Dermis blood vessel endothelial cell (primary cell): ENCODE data around the gene SLC1A1. TPM values are rescaled to one million over a fixed set of nuclear protein-coding genes. Genes with fewer than 3 reads are reported as not detected.
A peak's percentile ranks its signal among the peaks of the same experiment; 100 is the strongest.
"Not testable (repeated sequence)": the region's sequence is repeated elsewhere in the genome, so short reads cannot be mapped to it uniquely, and the experiment has no call there.

Source experiments
- DNase-seq: peaks from one replicate; pipeline ENCODE4 v3.0.0; 2010
- total RNA-seq: library from RNA; depleted of rRNA; stranded (reverse); fragments of >200 nt; gene quantifications from 2 replicates; pipeline ENCODE4 v1.2.3, GENCODE V29; 2014

Gene SLC1A1
- total RNA-seq, 1 donor from 2014 or later, result 4.1 TPM

- DNase-seq, result no peak
These were observed 17.2 kb downstream of the SLC1A1 start for GRCh38 chr9:4507306-4508130.

DNA sequence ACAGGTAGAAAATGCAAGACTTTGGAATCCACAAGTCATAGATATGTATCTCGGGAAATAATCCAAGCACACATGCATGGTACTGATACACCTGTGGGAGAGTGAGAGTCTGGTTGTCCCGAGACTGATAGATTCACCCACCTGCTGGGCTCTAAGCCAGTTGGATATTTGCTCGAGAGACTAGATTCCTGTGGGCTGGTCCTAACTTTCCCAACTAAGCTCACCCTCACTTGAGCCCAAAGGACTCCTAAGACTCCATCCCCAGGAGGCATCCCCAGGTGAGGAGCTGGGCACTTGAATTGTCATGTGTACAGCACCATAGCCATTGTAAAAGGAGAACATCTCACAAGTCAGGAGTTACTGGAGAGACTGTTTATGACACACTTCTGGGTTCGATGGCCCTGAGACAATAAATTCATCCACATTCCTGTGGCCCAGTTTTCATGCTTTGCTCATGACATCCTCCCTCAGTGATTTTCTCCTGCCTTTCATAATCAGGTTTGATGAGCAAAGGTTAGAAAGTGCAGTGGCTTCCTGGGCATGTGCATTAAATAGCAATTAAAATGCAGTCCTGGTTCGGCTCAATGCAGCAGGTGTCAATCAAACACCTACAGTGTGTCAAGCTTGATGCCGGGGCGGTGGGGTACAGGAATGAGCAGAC, 18.1 kb downstream of the SLC1A1 start:
- no peak for DNase-seq

DNA sequence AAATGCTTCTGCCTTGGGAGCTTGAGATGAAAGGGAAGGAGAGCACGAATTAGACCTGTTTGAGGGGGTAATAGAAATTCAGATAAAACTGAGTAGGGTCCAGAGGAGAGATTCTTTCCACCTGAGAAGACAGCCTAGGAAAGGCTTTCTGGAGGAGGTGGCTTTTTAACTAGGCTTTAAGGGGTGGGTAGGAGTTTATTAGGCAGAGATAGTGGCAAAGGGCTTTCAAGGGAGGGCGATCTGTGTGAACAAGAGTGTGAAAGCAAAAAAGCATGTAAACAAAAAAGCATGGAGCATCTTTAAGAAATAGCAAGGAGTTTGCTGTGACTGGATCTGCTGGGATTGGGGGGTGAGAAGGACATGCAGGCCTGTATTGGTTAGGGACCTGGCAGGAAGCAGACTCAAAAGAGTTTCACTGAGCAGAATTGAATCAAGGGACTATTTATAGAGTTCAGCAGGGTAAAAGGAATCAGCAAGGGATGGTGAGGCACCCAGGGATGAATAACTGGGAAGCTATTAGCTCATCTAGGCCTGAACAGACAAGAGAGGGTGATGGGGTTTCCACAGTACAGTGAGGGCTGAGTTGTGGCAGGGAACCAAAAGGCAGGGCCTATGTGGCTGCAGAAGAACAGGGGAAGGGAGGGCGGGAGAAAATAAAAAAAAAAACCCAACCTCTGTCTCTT, 18.8 kb downstream of the SLC1A1 start:
- DNase-seq, result no peak

- DNase-seq, result no peak
These were observed 19.3 kb downstream of the SLC1A1 start for GRCh38 chr9:4509590-4509984.

GRCh38 chr9:4510546-4511322, 20.5 kb downstream of the SLC1A1 start:
- no peak for DNase-seq

- DNase-seq, result no peak
These were observed 24.2 kb downstream of the SLC1A1 start for GRCh38 chr9:4514252-4515128.

DNA sequence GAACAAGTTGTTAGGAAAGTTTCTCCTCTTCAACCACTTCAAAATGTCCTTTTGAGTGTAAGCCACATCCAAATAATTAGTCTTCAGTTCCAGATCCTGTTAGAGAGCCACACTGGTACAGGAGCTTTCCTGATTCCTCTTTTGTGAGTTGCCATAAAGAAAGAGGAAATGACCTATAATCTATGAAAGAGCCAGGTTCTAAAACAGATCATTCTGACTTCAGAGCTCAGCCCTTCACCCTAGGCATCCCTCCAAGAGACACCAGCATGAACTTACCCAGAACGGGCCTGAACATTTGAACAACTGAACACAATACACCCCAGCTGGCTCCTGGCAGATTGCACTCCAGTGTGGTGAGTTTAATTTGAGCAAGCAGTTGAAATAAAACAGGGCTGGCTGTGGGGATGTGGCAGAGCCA, 25.7 kb downstream of the SLC1A1 start:
- DNase-seq, result peak; percentile 36

GRCh38 chr9:4517274-4517673, 27.0 kb downstream of the SLC1A1 start:
- no peak for DNase-seq

DNA sequence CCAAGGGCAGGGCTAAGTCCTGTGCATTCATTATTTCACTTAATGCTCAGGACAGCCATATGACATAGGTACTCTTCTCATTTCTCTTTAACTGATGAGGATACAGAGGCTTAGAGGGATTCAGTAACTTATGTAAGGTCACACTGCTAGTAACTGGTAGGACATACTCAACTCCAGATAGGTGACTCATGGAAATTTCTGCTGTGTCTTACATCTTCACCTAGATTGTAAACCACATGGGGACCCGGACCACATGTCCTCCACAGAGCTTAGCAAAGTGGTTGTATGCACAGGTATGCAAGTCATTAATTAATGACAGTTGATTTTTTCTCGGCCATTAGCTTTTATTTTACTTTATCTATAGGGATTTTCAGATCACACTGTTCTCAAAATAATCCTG, 29.3 kb downstream of the SLC1A1 start:
- DNase-seq, result no peak

DNA sequence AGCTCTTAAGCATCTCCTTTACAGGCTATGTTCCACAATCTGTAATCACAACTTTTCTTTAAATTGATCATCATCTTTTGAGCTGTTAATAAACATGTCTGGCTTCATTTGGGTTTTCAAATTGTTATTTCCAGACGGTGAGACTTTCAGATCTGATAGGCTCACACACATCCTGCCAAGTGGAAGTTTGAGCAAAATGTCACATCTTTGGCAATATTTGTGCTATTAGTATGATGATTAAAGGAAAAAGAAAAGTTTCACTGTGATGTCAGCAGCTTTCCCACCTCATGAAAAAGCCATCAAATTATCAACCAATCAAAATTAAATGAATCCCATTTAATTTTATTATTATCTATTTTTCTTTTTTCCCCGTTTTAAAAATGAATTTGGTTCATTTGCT, 29.8 kb downstream of the SLC1A1 start:
- DNase-seq, result no peak

DNA sequence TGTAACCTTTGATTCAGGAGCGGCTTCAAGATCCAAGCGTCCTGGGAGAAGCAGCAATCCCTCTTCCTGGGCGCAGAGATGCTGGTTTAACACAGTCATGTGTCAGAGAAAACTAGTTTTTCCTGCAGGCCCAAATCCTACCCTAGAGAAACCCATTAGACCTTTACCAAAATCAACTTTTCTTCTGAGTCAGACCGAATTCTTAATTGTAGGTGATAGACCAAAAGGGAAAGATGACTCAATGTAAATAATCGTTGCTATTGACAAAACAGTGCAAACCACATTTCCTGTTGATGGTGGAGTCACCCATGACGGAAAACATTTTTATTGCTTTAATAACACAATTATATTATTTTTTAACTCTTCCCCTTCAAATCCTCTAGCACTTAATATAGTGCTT, 40.1 kb downstream of the SLC1A1 start:
- DNase-seq, result peak; percentile 79

DNA sequence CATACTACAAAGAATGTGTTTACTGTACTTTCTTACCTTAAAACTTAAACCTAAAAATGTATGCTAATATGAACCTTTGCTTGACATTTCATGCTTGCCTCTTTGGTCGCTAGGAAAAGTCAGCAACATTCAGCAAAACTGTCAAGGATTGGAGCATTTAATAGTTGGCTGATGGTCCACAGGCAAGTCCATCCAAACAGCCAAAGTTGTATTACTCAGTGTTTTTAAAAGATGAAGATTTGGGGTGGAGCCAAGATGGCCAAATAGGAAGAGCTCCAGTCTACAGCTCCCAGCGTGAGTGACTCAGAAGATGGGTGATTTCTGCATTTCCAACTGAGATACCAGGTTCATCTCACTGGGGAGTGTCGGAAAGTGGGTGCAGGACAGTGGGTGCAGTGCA, 40.6 kb downstream of the SLC1A1 start:
- peak; percentile 59 for DNase-seq

- not testable (repeated sequence) for DNase-seq
These were observed 41.1 kb downstream of the SLC1A1 start for GRCh38 chr9:4531355-4531754.

GRCh38 chr9:4533881-4534280, 43.6 kb downstream of the SLC1A1 start:
- not testable (repeated sequence) for DNase-seq

- not testable (repeated sequence) for DNase-seq
These were observed 45.9 kb downstream of the SLC1A1 start for GRCh38 chr9:4536196-4536595.

GRCh38 chr9:4537581-4537980, 47.3 kb downstream of the SLC1A1 start:
- no peak for DNase-seq

GRCh38 chr9:4538107-4538506, 47.8 kb downstream of the SLC1A1 start:
- no peak for DNase-seq

- no peak for DNase-seq
These were observed 48.4 kb downstream of the SLC1A1 start for GRCh38 chr9:4538621-4539020.

- DNase-seq, result no peak
These were observed 50.2 kb downstream of the SLC1A1 start for GRCh38 chr9:4540425-4540824.

- DNase-seq, result no peak
These were observed 51.0 kb downstream of the SLC1A1 start for GRCh38 chr9:4541281-4541680.

GRCh38 chr9:4541856-4542255, 51.6 kb downstream of the SLC1A1 start:
- DNase-seq, result no peak

GRCh38 chr9:4544714-4545113, 54.4 kb downstream of the SLC1A1 start:
- DNase-seq, result peak; percentile 63
